ENCODE results near the gene SLC28A2. TPM values are rescaled to one million over a fixed set of nuclear protein-coding genes. Genes with fewer than 3 reads are reported as not detected.
"Not testable (repeated sequence)": the region's sequence is repeated elsewhere in the genome, so short reads cannot be mapped to it uniquely, and the experiment has no call there.

The SLC28A2 gene
- total RNA-seq, 2 experiments from 2014 or later = not detected

DNA sequence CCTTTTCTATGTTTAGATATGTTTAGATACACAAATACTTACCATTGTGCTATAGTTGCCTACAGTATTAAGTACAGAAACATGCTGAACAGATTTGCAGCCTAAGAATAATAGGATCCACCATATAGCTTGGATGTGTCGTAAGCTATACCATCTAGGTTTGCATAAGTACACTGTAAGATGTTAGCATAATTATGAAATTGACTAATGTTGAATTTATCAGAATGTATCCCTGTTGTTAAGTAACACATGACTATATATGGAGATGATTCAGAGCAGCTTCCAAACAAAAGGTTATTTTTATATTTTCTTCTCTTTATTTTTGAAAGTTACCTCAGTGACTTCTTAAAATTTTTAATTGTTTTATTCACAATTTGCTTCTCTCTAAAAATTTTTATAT lies 2.4 kb downstream of the SLC28A2 start:
- H3K9me3 ChIP-seq (ENCODE audit: low read length) = no peaks in the 10 kb centered on the region
- intact Hi-C loops (cut with micrococcal nuclease; ENCODE audit: unreplicated experiment) = loop anchor here (5.0 kb wide), 1 partner anchor 37 kb away; no protein-coding TSS in a partner anchor
- no peak overlapping the region for H3K4me2 ChIP-seq (ENCODE audit: low read length)
- H3K4me1 ChIP-seq (ENCODE audit: insufficient read depth, low read length, poor library complexity, severe bottlenecking) = no peaks in the 10 kb centered on the region
- H3K27ac ChIP-seq (ENCODE audit: low read depth, low read length, poor library complexity, severe bottlenecking) = no peak overlapping the region
- no peak overlapping the region for H2AFZ ChIP-seq (ENCODE audit: low read length)
- ChIA-PET CTCF (ENCODE audit: unreplicated experiment) (no interaction called here), POLR2A (interaction anchor here (0.5 kb wide), 1 partner anchor 34 kb away, joined by 3 read pairs; no protein-coding TSS in a partner anchor)
- TF ChIP-seq, protein P1, sequence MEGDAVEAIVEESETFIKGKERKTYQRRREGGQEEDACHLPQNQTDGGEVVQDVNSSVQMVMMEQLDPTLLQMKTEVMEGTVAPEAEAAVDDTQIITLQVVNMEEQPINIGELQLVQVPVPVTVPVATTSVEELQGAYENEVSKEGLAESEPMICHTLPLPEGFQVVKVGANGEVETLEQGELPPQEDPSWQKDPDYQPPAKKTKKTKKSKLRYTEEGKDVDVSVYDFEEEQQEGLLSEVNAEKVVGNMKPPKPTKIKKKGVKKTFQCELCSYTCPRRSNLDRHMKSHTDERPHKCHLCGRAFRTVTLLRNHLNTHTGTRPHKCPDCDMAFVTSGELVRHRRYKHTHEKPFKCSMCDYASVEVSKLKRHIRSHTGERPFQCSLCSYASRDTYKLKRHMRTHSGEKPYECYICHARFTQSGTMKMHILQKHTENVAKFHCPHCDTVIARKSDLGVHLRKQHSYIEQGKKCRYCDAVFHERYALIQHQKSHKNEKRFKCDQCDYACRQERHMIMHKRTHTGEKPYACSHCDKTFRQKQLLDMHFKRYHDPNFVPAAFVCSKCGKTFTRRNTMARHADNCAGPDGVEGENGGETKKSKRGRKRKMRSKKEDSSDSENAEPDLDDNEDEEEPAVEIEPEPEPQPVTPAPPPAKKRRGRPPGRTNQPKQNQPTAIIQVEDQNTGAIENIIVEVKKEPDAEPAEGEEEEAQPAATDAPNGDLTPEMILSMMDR (conservative IDR thresholded peaks at IDR 0.05; ENCODE audit: low read length) = no peak
- no peak for TF ChIP-seq EZH2phosphoT487 (IDR thresholded peaks at IDR 0.05; ENCODE audit: borderline replicate concordance, low read depth, low read length)
- DNase-seq (ENCODE audit: low spot score) = no peak
- H3K36me3 ChIP-seq (ENCODE audit: insufficient read depth, low read length) = no peaks in the 10 kb centered on the region
- no peak overlapping the region for H3K4me3 ChIP-seq (ENCODE audit: low read depth, low read length, poor library complexity, severe bottlenecking)
- BruUV-seq (replicated peaks) = no TSS peak
- H3K79me2 ChIP-seq (ENCODE audit: insufficient read depth, low read depth, low read length) = no peaks in the 10 kb centered on the region
- no peaks in the 10 kb centered on the region for H4K20me1 ChIP-seq (ENCODE audit: insufficient read depth, low read length)
- no peaks in the 10 kb centered on the region for H3K9me2 ChIP-seq (ENCODE audit: insufficient read depth, low read length)

DNA sequence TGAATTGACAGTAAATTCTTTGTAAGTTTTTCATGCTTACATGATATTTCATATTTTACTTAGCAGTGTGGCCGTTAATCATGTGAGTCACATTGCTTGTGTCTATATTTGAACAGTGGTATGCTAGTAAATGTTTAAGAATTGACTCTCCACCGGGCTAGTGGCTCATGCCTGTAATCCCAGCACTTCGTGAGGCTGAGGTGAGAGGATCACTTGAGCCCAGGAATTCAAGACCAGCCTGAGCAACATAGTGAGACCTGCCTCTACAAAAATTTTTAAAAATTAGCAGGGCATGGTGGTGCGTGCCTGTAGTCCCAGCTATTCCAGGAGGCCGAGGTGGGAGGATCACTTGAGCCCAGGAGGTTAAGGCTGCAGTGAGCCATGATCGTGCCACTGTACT lies 2.8 kb downstream of the SLC28A2 start:
- H4K20me1 ChIP-seq (ENCODE audit: insufficient read depth, low read length); CTCF ChIA-PET (ENCODE audit: unreplicated experiment); BruUV-seq (replicated peaks); H3K36me3 ChIP-seq (ENCODE audit: insufficient read depth, low read length); H3K4me3 ChIP-seq (ENCODE audit: low read depth, low read length, poor library complexity, severe bottlenecking); DNase-seq (ENCODE audit: low spot score); H3K27ac ChIP-seq (ENCODE audit: low read depth, low read length, poor library complexity, severe bottlenecking); H3K4me1 ChIP-seq (ENCODE audit: insufficient read depth, low read length, poor library complexity, severe bottlenecking); H3K9me3 ChIP-seq (ENCODE audit: low read length); H3K79me2 ChIP-seq (ENCODE audit: insufficient read depth, low read depth, low read length); H3K4me2 ChIP-seq (ENCODE audit: low read length); POLR2A ChIA-PET; H3K9me2 ChIP-seq (ENCODE audit: insufficient read depth, low read length); H2AFZ ChIP-seq (ENCODE audit: low read length): not testable (repeated sequence)
- intact Hi-C loops (cut with micrococcal nuclease; ENCODE audit: unreplicated experiment) = loop anchor here (5.0 kb wide), 1 partner anchor 38 kb away; no protein-coding TSS in a partner anchor

DNA sequence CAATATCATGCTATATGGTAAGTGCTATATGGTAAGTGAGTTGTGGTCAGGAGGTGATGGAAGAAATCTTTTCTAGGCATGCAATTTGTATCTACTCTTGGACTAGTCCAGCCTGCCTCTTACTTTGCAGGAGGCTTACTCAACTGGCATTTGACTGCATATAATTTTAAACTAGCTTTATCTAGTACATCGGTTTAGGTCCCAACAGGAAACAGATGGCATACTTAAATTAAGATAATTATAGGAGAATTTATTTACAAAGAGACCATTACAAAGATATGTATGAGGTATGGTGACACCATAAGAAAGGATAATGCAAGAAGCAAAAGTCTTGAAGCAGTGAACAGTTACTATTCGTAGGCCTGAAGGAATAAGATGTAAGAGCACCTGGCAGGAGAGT lies 7.8 kb downstream of the SLC28A2 start:
- TF ChIP-seq, protein P1 (conservative IDR thresholded peaks at IDR 0.05; ENCODE audit: low read length) = no peak
- TF ChIP-seq EZH2phosphoT487 (IDR thresholded peaks at IDR 0.05; ENCODE audit: borderline replicate concordance, low read depth, low read length) = no peak
- H3K79me2 ChIP-seq (ENCODE audit: insufficient read depth, low read depth, low read length) = no peaks in the 10 kb centered on the region
- intact Hi-C loops (cut with micrococcal nuclease; ENCODE audit: unreplicated experiment) = no loop called here
- DNase-seq (ENCODE audit: low spot score) = no peak
- H3K27ac ChIP-seq (ENCODE audit: low read depth, low read length, poor library complexity, severe bottlenecking) = no peak overlapping the region
- H3K4me2 ChIP-seq (ENCODE audit: low read length) = no peak overlapping the region
- no TSS peak for BruUV-seq (replicated peaks)
- H2AFZ ChIP-seq (ENCODE audit: low read length) = no peak overlapping the region
- no peaks in the 10 kb centered on the region for H3K4me1 ChIP-seq (ENCODE audit: insufficient read depth, low read length, poor library complexity, severe bottlenecking)
- CTCF ChIA-PET (ENCODE audit: unreplicated experiment) = no interaction called here
- POLR2A ChIA-PET = no interaction called here
- H3K9me2 ChIP-seq (ENCODE audit: insufficient read depth, low read length) = no peaks in the 10 kb centered on the region
- H4K20me1 ChIP-seq (ENCODE audit: insufficient read depth, low read length) = no peaks in the 10 kb centered on the region
- H3K9me3 ChIP-seq (ENCODE audit: low read length) = no peaks in the 10 kb centered on the region
- H3K36me3 ChIP-seq (ENCODE audit: insufficient read depth, low read length) = no peaks in the 10 kb centered on the region
- no peak overlapping the region for H3K4me3 ChIP-seq (ENCODE audit: low read depth, low read length, poor library complexity, severe bottlenecking)
